ENCODE measurements around the gene GHRH. TPM values are rescaled to one million over a fixed set of nuclear protein-coding genes. Genes with fewer than 3 reads are reported as not detected.

GHRH gene
- total RNA-seq, 1 experiment from 2014 or later = not detected

- POLR2A ChIA-PET = no interaction called here
- TF ChIP-seq SP1 (IDR thresholded peaks at IDR 0.05; ENCODE audit: low read depth) = no peak
- TF ChIP-seq EGR1 (IDR thresholded peaks at IDR 0.05; ENCODE audit: low read depth) = no peak
- TF ChIP-seq CBX3 (IDR thresholded peaks at IDR 0.05; ENCODE audit: low read depth) = no peak
- TF ChIP-seq CEBPB (IDR thresholded peaks at IDR 0.05; ENCODE audit: low read depth) = no peak
- TF ChIP-seq YY1 (IDR thresholded peaks at IDR 0.05; ENCODE audit: extremely low read depth, insufficient replicate concordance, low read depth, low read length) = no peak
- no peak for TF ChIP-seq RAD21 (IDR thresholded peaks at IDR 0.05; ENCODE audit: low read depth)
- no peak for TF ChIP-seq TCF7L2 (IDR thresholded peaks at IDR 0.05; ENCODE audit: borderline replicate concordance, extremely low read depth, insufficient read depth, insufficient read length)
- TF ChIP-seq ELF1 (IDR thresholded peaks at IDR 0.05; ENCODE audit: borderline replicate concordance, low read depth) = no peak
- no peak for TF ChIP-seq ATF3 (IDR thresholded peaks at IDR 0.05)
- no peak for TF ChIP-seq REST (IDR thresholded peaks at IDR 0.05; ENCODE audit: low read depth)
- TF ChIP-seq CTCF (IDR thresholded peaks at IDR 0.05 in 2 of 3, conservative IDR thresholded peaks at IDR 0.05 in 1 of 3; ENCODE audit: borderline replicate concordance in 1 of 3, insufficient read depth in 1 of 3, low read depth in 2 of 3, low read length in 2 of 3) = no peak
- TF ChIP-seq POLR2AphosphoS5 (IDR thresholded peaks at IDR 0.05; ENCODE audit: low read depth, low read length) = no peak
- TF ChIP-seq POLR2A (IDR thresholded peaks at IDR 0.05; ENCODE audit: borderline replicate concordance, extremely low read depth, insufficient read depth, insufficient read length) = no peak
- TF ChIP-seq FOSL1 (IDR thresholded peaks at IDR 0.05; ENCODE audit: low read depth) = no peak
- no peak for TF ChIP-seq JUND (IDR thresholded peaks at IDR 0.05)
- Histone ChIP-seq H3K36me3 (ENCODE audit: control insufficient read depth in 1 of 2, insufficient read depth in 2 of 2, low read length in 2 of 2) (peaks cover 70 to 73% of the 10 kb centered on the region in 2 experiments), H3K4me3 (replicated peaks in 1 of 2; ENCODE audit: low read depth in 1 of 2, low read length in 2 of 2) (no peak overlapping the region), H3K27ac (ENCODE audit: low read depth, low read length) (no peak overlapping the region), H3K4me1 (ENCODE audit: control insufficient read depth in 1 of 2, insufficient read depth in 2 of 2, low read length in 2 of 2) (no peaks in the 10 kb centered on the region), H2AFZ (ENCODE audit: low read depth, low read length, poor library complexity, severe bottlenecking) (no peak overlapping the region), H4K20me1 (ENCODE audit: insufficient read depth) (no peaks in the 10 kb centered on the region), H3K9me3 (ENCODE audit: control insufficient read depth in 1 of 2, insufficient read depth in 1 of 2, low read depth in 1 of 2, low read length in 2 of 2) (no peaks in the 10 kb centered on the region), H3K9me2 (ENCODE audit: insufficient read depth) (no peaks in the 10 kb centered on the region), H3K27me3 (ENCODE audit: insufficient read depth, low read length) (no peaks in the 10 kb centered on the region), H3K9ac (ENCODE audit: low read length) (no peak overlapping the region), H3K4me2 (ENCODE audit: low read length) (no peak overlapping the region), H3K79me2 (ENCODE audit: insufficient read depth, low read length) (no peaks in the 10 kb centered on the region)
- BruUV-seq (replicated peaks) = no TSS peak
- RAD21 ChIA-PET (ENCODE audit: low non-redundant PET in 1 of 2, low total read pairs in 2 of 2, uncharacterized antibody in 2 of 2, unreplicated experiment in 2 of 2) = no interaction called here
- intact Hi-C loops (cut with micrococcal nuclease) = no loop called here
- CTCF ChIA-PET = no interaction called here
- DNase-seq (ENCODE audit: low read depth, low spot score) (no peak), ATAC-seq (no peak)
Observed at GRCh38 chr20:37238426-37238825, 23.2 kb downstream of the GHRH start.

All from HCT116 (cell line).